SK-N-SH treated with all-trans-retinoic acid at 6 μM for 48 hours (cell line): ENCODE data around the gene MLXIP.
A peak's percentile ranks its signal among the peaks of the same experiment; 100 is the strongest.
"Not testable (repeated sequence)": the region's sequence is repeated elsewhere in the genome, so short reads cannot be mapped to it uniquely, and the experiment has no call there.

Experiments
- ATAC-seq: fragments of 200-7000 bp; cut with Tn5 transposase; 3 replicates; pipeline ENCODE4 v1.9.1; 2020; ENCODE audit warnings: mild to moderate bottlenecking, moderate library complexity
- ARNTL ChIP-seq: fragments of 450-650 bp; formaldehyde crosslinking; IDR thresholded peaks from 2 replicates; pipeline ENCODE4 v1.5.0; 2020; ENCODE audit warnings: low read depth, mild to moderate bottlenecking, moderate library complexity, borderline replicate concordance
- BACH2 ChIP-seq: fragments of 250-450 bp; sonication (Bioruptor Pico); IDR thresholded peaks from 2 replicates; pipeline ENCODE4 v1.9.0; 2021; ENCODE audit warnings: mild to moderate bottlenecking, borderline replicate concordance
- CREB5 ChIP-seq: fragments of 250-450 bp; sonication (Bioruptor Pico); IDR thresholded peaks from 2 replicates; pipeline ENCODE4 v1.5.1; 2020; ENCODE audit warnings: low read depth, mild to moderate bottlenecking, moderate library complexity
- CSDC2 ChIP-seq: fragments of 250-450 bp; sonication (Bioruptor Pico); IDR thresholded peaks from 2 replicates; pipeline ENCODE4 v1.5.0; 2020; ENCODE audit warnings: mild to moderate bottlenecking, moderate library complexity
- ESRRG ChIP-seq: fragments of 250-450 bp; sonication (Bioruptor Pico); IDR thresholded peaks from 2 replicates; pipeline ENCODE4 v1.6.1; 2021; ENCODE audit warnings: mild to moderate bottlenecking
- GLIS3 ChIP-seq: fragments of 250-450 bp; sonication (Bioruptor Pico); IDR thresholded peaks from 2 replicates; pipeline ENCODE4 v1.5.0; 2020; ENCODE audit warnings: mild to moderate bottlenecking, moderate library complexity
- ISL1 ChIP-seq: fragments of 250-450 bp; sonication (Bioruptor Pico); IDR thresholded peaks from 2 replicates; pipeline ENCODE4 v2.1.2; 2022; ENCODE audit warnings: mild to moderate bottlenecking, moderate library complexity
- OSR1 ChIP-seq: fragments of 250-450 bp; sonication (Bioruptor Pico); IDR thresholded peaks from 2 replicates; pipeline ENCODE4 v1.8.0; 2022; ENCODE audit warnings: moderate library complexity, mild to moderate bottlenecking, inconsistent platforms
- PATZ1 ChIP-seq: fragments of 250-450 bp; sonication (Bioruptor Pico); IDR thresholded peaks from 2 replicates; pipeline ENCODE4 v1.8.0; 2020; ENCODE audit warnings: mild to moderate bottlenecking, moderate library complexity, borderline replicate concordance
- POU6F1 ChIP-seq: fragments of 250-450 bp; sonication (Bioruptor Pico); IDR thresholded peaks from 2 replicates; pipeline ENCODE4 v1.8.0; 2021; ENCODE audit warnings: low read depth, mild to moderate bottlenecking, moderate library complexity, borderline replicate concordance
- PPARA ChIP-seq: fragments of 250-450 bp; sonication (Bioruptor Pico); IDR thresholded peaks from 2 replicates; pipeline ENCODE4 v1.5.0; 2020; ENCODE audit warnings: mild to moderate bottlenecking, borderline replicate concordance
- RARB ChIP-seq: fragments of 250-450 bp; sonication (Bioruptor Pico); IDR thresholded peaks from 2 replicates; pipeline ENCODE4 v1.8.0; 2021; ENCODE audit warnings: mild to moderate bottlenecking, moderate library complexity
- SNAI2 ChIP-seq: fragments of 250-450 bp; sonication (Bioruptor Pico); IDR thresholded peaks from 2 replicates; pipeline ENCODE4 v1.5.0; 2020; ENCODE audit warnings: mild to moderate bottlenecking, moderate library complexity
- TOX ChIP-seq: fragments of 250-450 bp; sonication (Bioruptor Pico); IDR thresholded peaks from 2 replicates; pipeline ENCODE4 v1.8.0; 2021; ENCODE audit warnings: mild to moderate bottlenecking, moderate library complexity, borderline replicate concordance
- ZC3H10 ChIP-seq: fragments of 250-450 bp; sonication (Bioruptor Pico); IDR thresholded peaks from 2 replicates; pipeline ENCODE4 v1.5.1; 2021; ENCODE audit warnings: mild to moderate bottlenecking, moderate library complexity
- ZFP3 ChIP-seq: fragments of 250-450 bp; sonication (Bioruptor Pico); IDR thresholded peaks from 2 replicates; pipeline ENCODE4 v1.5.0; 2020; ENCODE audit warnings: mild to moderate bottlenecking, moderate library complexity
- ZNF565 ChIP-seq: fragments of 450-650 bp; formaldehyde crosslinking; conservative IDR thresholded peaks from 2 replicates; pipeline ENCODE4 v1.5.0; 2020; ENCODE audit warnings: low read depth, mild to moderate bottlenecking, moderate library complexity
- ZNF70 ChIP-seq: fragments of 450-650 bp; formaldehyde crosslinking; IDR thresholded peaks from 2 replicates; pipeline ENCODE4 v1.5.0; 2020; ENCODE audit warnings: mild to moderate bottlenecking, moderate library complexity
- ZNF8 ChIP-seq: fragments of 450-650 bp; formaldehyde crosslinking; IDR thresholded peaks from 2 replicates; pipeline ENCODE4 v1.5.0; 2020; ENCODE audit warnings: mild to moderate bottlenecking, moderate library complexity
- TF ChIP-seq, protein P1 (sequence below): fragments of 250-450 bp; sonication (Bioruptor Pico); IDR thresholded peaks from 2 replicates; pipeline ENCODE4 v1.5.1; 2021; ENCODE audit warnings: mild to moderate bottlenecking, moderate library complexity

Gene MLXIP

GRCh38 chr12:122099856-122100255, 21.3 kb downstream of the MLXIP start:
- ATAC-seq, result no peak
- TF ChIP-seq CREB5 (CRISPR knock-in tag) (no peak), ZNF8 (CRISPR knock-in tag) (no peak), TOX (CRISPR knock-in tag) (no peak), ARNTL (CRISPR knock-in tag) (no peak), ZC3H10 (CRISPR knock-in tag) (no peak), SNAI2 (CRISPR knock-in tag) (no peak), PPARA (no peak), RARB (no peak), ESRRG (CRISPR knock-in tag) (no peak), OSR1 (CRISPR knock-in tag) (no peak), PATZ1 (CRISPR knock-in tag) (no peak), BACH2 (no peak), ZFP3 (CRISPR knock-in tag) (no peak)
- TF ChIP-seq, all 23 proteins: peak for 0

- TF ChIP-seq ISL1 (CRISPR knock-in tag), result peak; percentile 59
- TF ChIP-seq POU6F1, result no peak
- no peak for ATAC-seq
These were observed 22.0 kb downstream of the MLXIP start for GRCh38 chr12:122100568-122100967.

DNA sequence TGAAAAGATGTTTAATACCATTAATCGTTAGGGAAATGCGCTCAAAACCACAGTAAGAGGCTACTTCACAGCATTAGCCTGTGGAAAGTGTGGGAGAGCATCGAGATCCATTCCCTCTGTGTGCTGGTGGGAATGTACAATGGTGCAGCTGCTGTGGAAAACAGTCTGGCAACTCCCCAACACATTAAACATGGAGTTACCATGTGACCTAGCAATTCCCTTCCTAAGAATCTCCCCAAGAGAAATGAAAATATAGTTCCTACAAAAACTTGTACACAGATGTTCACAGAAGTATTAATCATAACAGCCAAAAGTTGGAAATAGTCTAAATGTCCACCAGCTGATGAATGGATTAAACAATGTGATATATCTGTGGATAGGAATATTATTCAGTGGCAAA, 23.8 kb downstream of the MLXIP start:
- no peak for ATAC-seq
- TF ChIP-seq, protein P1, sequence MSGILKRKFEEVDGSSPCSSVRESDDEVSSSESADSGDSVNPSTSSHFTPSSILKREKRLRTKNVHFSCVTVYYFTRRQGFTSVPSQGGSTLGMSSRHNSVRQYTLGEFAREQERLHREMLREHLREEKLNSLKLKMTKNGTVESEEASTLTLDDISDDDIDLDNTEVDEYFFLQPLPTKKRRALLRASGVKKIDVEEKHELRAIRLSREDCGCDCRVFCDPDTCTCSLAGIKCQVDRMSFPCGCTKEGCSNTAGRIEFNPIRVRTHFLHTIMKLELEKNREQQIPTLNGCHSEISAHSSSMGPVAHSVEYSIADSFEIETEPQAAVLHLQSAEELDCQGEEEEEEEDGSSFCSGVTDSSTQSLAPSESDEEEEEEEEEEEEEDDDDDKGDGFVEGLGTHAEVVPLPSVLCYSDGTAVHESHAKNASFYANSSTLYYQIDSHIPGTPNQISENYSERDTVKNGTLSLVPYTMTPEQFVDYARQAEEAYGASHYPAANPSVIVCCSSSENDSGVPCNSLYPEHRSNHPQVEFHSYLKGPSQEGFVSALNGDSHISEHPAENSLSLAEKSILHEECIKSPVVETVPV (CRISPR knock-in tag), result no peak
- TF ChIP-seq ZNF8 (CRISPR knock-in tag), result no peak
- no peak for TF ChIP-seq CREB5 (CRISPR knock-in tag)
- TF ChIP-seq ARNTL (CRISPR knock-in tag), result no peak

DNA sequence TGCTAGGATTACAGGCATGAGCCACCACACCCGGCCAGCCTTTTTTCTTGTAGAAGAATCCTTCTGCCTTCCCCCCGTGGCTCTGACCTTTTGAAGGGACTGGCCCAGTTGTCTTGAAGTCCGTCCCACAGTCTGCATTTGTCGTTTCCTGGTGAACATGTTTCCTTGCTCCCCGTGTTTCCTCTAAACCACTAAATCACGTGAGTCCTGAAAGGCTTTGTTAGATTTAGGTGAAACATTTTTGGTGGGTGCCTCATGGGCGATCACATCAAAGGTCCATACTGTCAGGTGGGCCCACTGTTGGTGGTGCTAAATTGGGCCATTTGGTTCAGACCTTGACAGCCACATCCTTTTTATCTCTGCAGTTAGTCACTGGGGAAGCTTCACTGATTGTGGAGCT, 26.3 kb downstream of the MLXIP start:
- TF ChIP-seq ZNF8 (CRISPR knock-in tag) (no peak), PATZ1 (CRISPR knock-in tag) (no peak), PPARA (no peak), BACH2 (no peak), GLIS3 (CRISPR knock-in tag) (no peak), ZC3H10 (CRISPR knock-in tag) (no peak), ZNF70 (CRISPR knock-in tag) (no peak), TOX (CRISPR knock-in tag) (no peak), RARB (no peak), CSDC2 (CRISPR knock-in tag) (no peak), ZNF565 (CRISPR knock-in tag) (no peak), SNAI2 (CRISPR knock-in tag) (no peak), ISL1 (CRISPR knock-in tag) (no peak), OSR1 (CRISPR knock-in tag) (no peak), POU6F1 (no peak)
- TF ChIP-seq, protein P1 (CRISPR knock-in tag), result no peak
- no peak for ATAC-seq

DNA sequence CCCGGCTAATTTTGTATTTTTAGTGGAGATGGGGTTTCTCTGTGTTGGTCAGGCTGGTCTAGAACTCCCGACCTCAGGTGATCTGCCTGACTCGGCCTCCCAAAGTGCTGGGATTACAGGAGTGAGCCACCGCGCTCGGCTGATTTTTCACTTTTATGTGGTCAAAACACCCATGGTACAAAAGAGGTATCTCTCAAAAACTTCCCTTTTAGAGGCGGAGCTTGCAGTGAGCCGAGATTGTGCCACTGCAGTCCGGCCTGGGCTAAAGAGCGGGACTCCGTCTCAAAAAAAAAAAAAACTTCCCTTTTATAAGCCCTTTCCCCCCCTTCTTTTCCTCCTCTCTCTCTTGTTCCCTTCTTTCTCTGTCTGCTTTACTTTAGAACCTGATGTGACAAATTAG, 26.9 kb downstream of the MLXIP start:
- not testable (repeated sequence) for ATAC-seq
